Measurements from ENCODE around the gene EMILIN1.

DNA sequence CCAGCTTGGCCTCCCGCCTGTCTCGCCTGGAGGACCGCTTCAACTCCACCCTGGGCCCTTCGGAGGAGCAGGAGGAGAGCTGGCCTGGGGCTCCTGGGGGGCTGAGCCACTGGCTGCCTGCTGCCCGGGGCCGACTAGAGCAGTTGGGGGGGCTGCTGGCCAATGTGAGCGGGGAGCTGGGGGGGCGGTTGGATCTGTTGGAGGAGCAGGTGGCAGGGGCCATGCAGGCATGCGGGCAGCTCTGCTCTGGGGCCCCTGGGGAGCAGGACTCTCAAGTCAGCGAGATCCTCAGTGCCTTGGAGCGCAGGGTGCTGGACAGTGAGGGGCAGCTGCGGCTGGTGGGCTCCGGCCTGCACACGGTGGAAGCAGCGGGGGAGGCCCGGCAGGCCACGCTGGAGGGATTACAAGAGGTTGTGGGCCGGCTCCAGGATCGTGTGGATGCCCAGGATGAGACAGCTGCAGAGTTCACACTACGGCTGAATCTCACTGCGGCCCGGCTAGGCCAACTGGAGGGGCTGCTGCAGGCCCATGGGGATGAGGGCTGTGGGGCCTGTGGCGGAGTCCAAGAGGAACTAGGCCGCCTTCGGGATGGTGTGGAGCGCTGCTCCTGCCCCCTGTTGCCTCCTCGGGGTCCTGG, 4.5 kb downstream of the EMILIN1 start:
- TF ChIP-seq, protein P1, sequence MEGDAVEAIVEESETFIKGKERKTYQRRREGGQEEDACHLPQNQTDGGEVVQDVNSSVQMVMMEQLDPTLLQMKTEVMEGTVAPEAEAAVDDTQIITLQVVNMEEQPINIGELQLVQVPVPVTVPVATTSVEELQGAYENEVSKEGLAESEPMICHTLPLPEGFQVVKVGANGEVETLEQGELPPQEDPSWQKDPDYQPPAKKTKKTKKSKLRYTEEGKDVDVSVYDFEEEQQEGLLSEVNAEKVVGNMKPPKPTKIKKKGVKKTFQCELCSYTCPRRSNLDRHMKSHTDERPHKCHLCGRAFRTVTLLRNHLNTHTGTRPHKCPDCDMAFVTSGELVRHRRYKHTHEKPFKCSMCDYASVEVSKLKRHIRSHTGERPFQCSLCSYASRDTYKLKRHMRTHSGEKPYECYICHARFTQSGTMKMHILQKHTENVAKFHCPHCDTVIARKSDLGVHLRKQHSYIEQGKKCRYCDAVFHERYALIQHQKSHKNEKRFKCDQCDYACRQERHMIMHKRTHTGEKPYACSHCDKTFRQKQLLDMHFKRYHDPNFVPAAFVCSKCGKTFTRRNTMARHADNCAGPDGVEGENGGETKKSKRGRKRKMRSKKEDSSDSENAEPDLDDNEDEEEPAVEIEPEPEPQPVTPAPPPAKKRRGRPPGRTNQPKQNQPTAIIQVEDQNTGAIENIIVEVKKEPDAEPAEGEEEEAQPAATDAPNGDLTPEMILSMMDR (conservative IDR thresholded peaks at IDR 0.05; ENCODE audit: low read depth in 2 of 2) = no peak
- no peak for TF ChIP-seq EZH2phosphoT487 (IDR thresholded peaks at IDR 0.05; ENCODE audit: unreplicated experiment)

All from GM23338 (cell line).